Fibroblast of lung (primary cell): ENCODE results near the gene KRR1. TPM values are rescaled to one million over a fixed set of nuclear protein-coding genes. Genes with fewer than 3 reads are reported as not detected.

ENCODE experiments used
- DNase-seq, 2 donors: peaks; one replicate each; pipeline versions ENCODE4 v3.0.0 to v3.0.0-alpha.2; 2010; ENCODE audit warnings: low read depth in 2 of 2
- H2AFZ ChIP-seq: 2 replicates; pipeline ENCODE4 v1.5.1; 2012; ENCODE audit warnings: low read length, control low read depth, inconsistent platforms
- H3K27ac ChIP-seq: 2 replicates; pipeline ENCODE4 v1.5.1; 2011; ENCODE audit warnings: low read length, control low read depth; ENCODE audit not compliant: insufficient read depth
- H3K27me3 ChIP-seq: 2 replicates; pipeline ENCODE4 v1.5.1; 2011; ENCODE audit warnings: mild to moderate bottlenecking, low read length; ENCODE audit not compliant: control insufficient read depth, insufficient read depth
- H3K36me3 ChIP-seq: 2 replicates; pipeline ENCODE4 v1.5.1; 2011; ENCODE audit warnings: low read length; ENCODE audit not compliant: control insufficient read depth, insufficient read depth
- H3K4me1 ChIP-seq: 2 replicates; pipeline ENCODE4 v1.5.1; 2011; ENCODE audit warnings: low read length; ENCODE audit not compliant: control insufficient read depth, insufficient read depth; ENCODE audit errors: extremely low read depth
- H3K4me2 ChIP-seq: 2 replicates; pipeline ENCODE4 v1.5.1; 2011; ENCODE audit warnings: low read length, control low read depth; ENCODE audit not compliant: insufficient read depth; ENCODE audit errors: extremely low read depth
- H3K4me3 ChIP-seq, 4 experiments: fragments of 200-600 bp in 1 of 4; sonication (generic) in 1 of 4; replicated peaks in 1 of 4; 2 replicates each; pipeline ENCODE4 v1.5.1; 2011 to 2016; ENCODE audit warnings: low read length in 4 of 4, low read depth in 3 of 4, mild to moderate bottlenecking in 3 of 4, control low read depth in 2 of 4, inconsistent platforms in 1 of 4, mixed read lengths in 1 of 4; ENCODE audit not compliant: insufficient read depth in 1 of 4; ENCODE audit errors: control extremely low read depth in 1 of 4
- H3K79me2 ChIP-seq: 2 replicates; pipeline ENCODE4 v1.5.1; 2012; ENCODE audit warnings: mild to moderate bottlenecking, low read length, inconsistent platforms; ENCODE audit not compliant: control insufficient read depth, insufficient read depth
- H3K9ac ChIP-seq: 2 replicates; pipeline ENCODE4 v1.5.1; 2011; ENCODE audit warnings: mild to moderate bottlenecking, low read length, control low read depth; ENCODE audit not compliant: insufficient read depth
- H3K9me3 ChIP-seq: 2 replicates; pipeline ENCODE4 v1.5.1; 2012; ENCODE audit warnings: low read depth, low read length; ENCODE audit not compliant: control insufficient read depth, insufficient read depth
- H4K20me1 ChIP-seq: 2 replicates; pipeline ENCODE4 v1.5.1; 2011; ENCODE audit warnings: low read length; ENCODE audit not compliant: control insufficient read depth, insufficient read depth; ENCODE audit errors: extremely low read depth
- EZH2 ChIP-seq: IDR thresholded peaks from 2 replicates; pipeline ENCODE4 v1.5.1; 2012; ENCODE audit warnings: low read length, control low read depth, mild to moderate bottlenecking; ENCODE audit errors: missing control alignments
- polyA plus RNA-seq, 2 donors: library from polyadenylated mRNA; depleted of rRNA in 1 of 2; stranded (reverse) in 1 of 2; unstranded in 1 of 2; fragments of >200 nt; gene quantifications; 2 replicates each; pipeline ENCODE4 v1.2.1, GENCODE V29; 2011 to 2012; ENCODE audit warnings: missing spikeins in 1 of 2
- total RNA-seq: library from RNA; depleted of rRNA; stranded (reverse); fragments of >200 nt; gene quantifications from 2 replicates; pipeline ENCODE4 v1.2.1, GENCODE V29; 2014
- TF ChIP-seq, protein P1 (sequence below), 2 donors: IDR thresholded peaks in 1 of 2; conservative IDR thresholded peaks in 1 of 2; 1 replicate in 1 of 2; 2 replicates in 1 of 2; pipeline ENCODE4 v1.5.1; 2011 to 2012; ENCODE audit warnings: low read length in 2 of 2, control low read depth in 1 of 2, inconsistent platforms in 1 of 2, low read depth in 1 of 2, mild to moderate bottlenecking in 1 of 2

The KRR1 gene
- total and polyA plus RNA-seq, 2 donors (not counting 1 experiment from before 2014, with no cell fraction given), result 46.9 to 49.7 TPM

DNA sequence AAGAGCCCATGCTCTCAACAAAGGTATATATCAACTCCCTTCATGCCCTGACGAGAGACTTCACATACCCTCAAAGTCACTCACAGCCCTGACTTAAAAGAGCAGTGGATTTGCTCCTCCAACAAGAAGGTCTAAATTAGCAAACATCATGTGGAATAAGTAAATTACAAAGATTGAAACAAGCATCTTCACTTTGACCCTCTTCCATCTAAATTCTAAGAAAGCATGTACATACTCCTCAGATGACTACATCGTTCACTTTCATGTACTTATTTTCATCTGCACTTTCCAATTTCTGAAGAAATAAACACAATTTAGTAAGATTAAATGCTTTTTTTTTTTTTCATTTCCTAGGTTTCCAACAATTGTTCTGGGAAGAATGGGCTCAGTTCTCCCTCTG, 38.6 kb upstream of the KRR1 start:
- Histone ChIP-seq H3K4me2 (no peak overlapping the region), H2AFZ (no peak overlapping the region)

DNA sequence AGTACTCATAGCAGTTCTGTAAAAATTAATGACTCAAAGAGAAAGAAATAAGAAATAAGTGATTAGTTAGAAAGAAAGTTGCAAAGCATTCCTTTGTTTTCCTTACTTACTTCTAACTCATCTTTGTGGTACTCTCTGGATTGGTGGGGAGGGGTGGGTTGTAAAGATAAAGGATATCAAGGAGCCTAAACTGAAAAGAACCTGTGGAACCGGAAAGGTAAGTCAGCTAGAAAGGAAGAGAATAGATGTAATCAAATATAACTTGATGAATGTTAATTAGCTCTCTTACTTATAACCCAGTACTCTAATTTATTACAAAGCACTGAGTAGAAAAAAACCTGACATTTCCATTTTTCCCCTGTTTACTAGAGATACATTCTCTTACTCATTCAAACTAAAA, 37.5 kb upstream of the KRR1 start:
- Histone ChIP-seq H3K4me2 (no peak overlapping the region), H2AFZ (no peak overlapping the region), H3K9me3 (no peaks in the 10 kb centered on the region), H3K4me3 (no peak overlapping the region), H3K27ac (no peak overlapping the region), H3K36me3 (no peaks in the 10 kb centered on the region), H3K27me3 (no peaks in the 10 kb centered on the region), H3K79me2 (no peaks in the 10 kb centered on the region), H3K9ac (no peak overlapping the region), H3K4me1 (no peaks in the 10 kb centered on the region), H4K20me1 (no peaks in the 10 kb centered on the region)
- no peak for TF ChIP-seq EZH2
- DNase-seq, result no peak

More for the DNA sequence above, 38.6 kb upstream of the KRR1 start:
- Histone ChIP-seq H3K9me3 (no peaks in the 10 kb centered on the region), H3K27ac (no peak overlapping the region), H3K27me3 (no peaks in the 10 kb centered on the region), H3K4me3 (no peak overlapping the region), H3K4me1 (no peaks in the 10 kb centered on the region), H4K20me1 (no peaks in the 10 kb centered on the region), H3K9ac (no peak overlapping the region), H3K36me3 (no peaks in the 10 kb centered on the region), H3K79me2 (no peaks in the 10 kb centered on the region)
- TF ChIP-seq, protein P1, sequence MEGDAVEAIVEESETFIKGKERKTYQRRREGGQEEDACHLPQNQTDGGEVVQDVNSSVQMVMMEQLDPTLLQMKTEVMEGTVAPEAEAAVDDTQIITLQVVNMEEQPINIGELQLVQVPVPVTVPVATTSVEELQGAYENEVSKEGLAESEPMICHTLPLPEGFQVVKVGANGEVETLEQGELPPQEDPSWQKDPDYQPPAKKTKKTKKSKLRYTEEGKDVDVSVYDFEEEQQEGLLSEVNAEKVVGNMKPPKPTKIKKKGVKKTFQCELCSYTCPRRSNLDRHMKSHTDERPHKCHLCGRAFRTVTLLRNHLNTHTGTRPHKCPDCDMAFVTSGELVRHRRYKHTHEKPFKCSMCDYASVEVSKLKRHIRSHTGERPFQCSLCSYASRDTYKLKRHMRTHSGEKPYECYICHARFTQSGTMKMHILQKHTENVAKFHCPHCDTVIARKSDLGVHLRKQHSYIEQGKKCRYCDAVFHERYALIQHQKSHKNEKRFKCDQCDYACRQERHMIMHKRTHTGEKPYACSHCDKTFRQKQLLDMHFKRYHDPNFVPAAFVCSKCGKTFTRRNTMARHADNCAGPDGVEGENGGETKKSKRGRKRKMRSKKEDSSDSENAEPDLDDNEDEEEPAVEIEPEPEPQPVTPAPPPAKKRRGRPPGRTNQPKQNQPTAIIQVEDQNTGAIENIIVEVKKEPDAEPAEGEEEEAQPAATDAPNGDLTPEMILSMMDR (conservative IDR thresholded peaks at IDR 0.05 in 1 of 2, IDR thresholded peaks at IDR 0.05 in 1 of 2; ENCODE audit: low read depth in 1 of 2, low read length in 2 of 2), result no peak
- TF ChIP-seq EZH2, result no peak
- no peak for DNase-seq

DNA sequence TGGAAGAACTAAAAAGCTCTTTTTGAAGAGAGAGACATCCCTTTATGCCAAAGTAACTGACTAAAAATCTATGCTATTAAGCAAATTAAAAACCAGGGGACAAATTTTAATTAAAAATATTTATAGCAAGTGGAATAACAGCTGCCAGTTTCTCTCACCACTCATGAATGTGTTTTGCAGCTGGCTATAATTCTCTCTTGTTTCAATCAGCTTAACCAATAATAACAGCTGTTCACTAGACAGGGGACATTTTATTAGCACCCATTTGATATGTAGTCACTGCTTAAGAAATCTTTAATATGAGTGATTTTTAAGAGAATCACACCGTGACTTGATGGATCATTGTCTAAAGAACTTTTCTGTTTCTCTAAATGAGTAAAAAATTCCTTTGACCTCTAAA, 34.2 kb upstream of the KRR1 start:
- Histone ChIP-seq H3K4me1 (no peaks in the 10 kb centered on the region), H3K9ac (no peak overlapping the region), H3K27me3 (no peaks in the 10 kb centered on the region), H3K4me3 (no peak overlapping the region), H3K79me2 (no peaks in the 10 kb centered on the region), H4K20me1 (no peaks in the 10 kb centered on the region), H3K4me2 (no peak overlapping the region), H3K27ac (no peak overlapping the region), H3K9me3 (no peaks in the 10 kb centered on the region), H2AFZ (no peak overlapping the region), H3K36me3 (no peaks in the 10 kb centered on the region)
- no peak for TF ChIP-seq EZH2
- TF ChIP-seq, protein P1 (conservative IDR thresholded peaks at IDR 0.05 in 1 of 2, IDR thresholded peaks at IDR 0.05 in 1 of 2; ENCODE audit: low read depth in 1 of 2, low read length in 2 of 2), result no peak
- DNase-seq, result no peak
